HG03196 (cell line): ENCODE measurements around the gene PARD3B.

ENCODE experiments used
- ATAC-seq: cut with Tn5 transposase; IDR thresholded peaks from one replicate; pipeline ENCODE4 v1.9.1; 2021; ENCODE audit not compliant: unreplicated experiment

The PARD3B gene

GRCh38 chr2:204931562-204931961, 386.3 kb downstream of the PARD3B start:
- ATAC-seq: no peak

GRCh38 chr2:204933735-204934374, 388.6 kb downstream of the PARD3B start:
- ATAC-seq: no peak

GRCh38 chr2:204944927-204945326, 399.7 kb downstream of the PARD3B start:
- no peak for ATAC-seq

GRCh38 chr2:204945376-204945775, 400.1 kb downstream of the PARD3B start:
- ATAC-seq: no peak

GRCh38 chr2:204946892-204947291, 401.6 kb downstream of the PARD3B start:
- ATAC-seq: no peak

GRCh38 chr2:204947405-204947804, 402.1 kb downstream of the PARD3B start:
- no peak for ATAC-seq

GRCh38 chr2:204948024-204948763, 402.9 kb downstream of the PARD3B start:
- ATAC-seq: no peak

GRCh38 chr2:204948822-204949221, 403.5 kb downstream of the PARD3B start:
- no peak for ATAC-seq

GRCh38 chr2:204950695-204951346, 405.5 kb downstream of the PARD3B start:
- no peak for ATAC-seq

GRCh38 chr2:204958371-204958770, 413.1 kb downstream of the PARD3B start:
- no peak for ATAC-seq

- no peak for ATAC-seq
Measured at GRCh38 chr2:204964414-204964813, 419.1 kb downstream of the PARD3B start.

- ATAC-seq: no peak
Measured at GRCh38 chr2:204966245-204966644, 421.0 kb downstream of the PARD3B start.

GRCh38 chr2:204967199-204967960, 422.1 kb downstream of the PARD3B start:
- no peak for ATAC-seq

GRCh38 chr2:204971206-204971907, 426.1 kb downstream of the PARD3B start:
- no peak for ATAC-seq

GRCh38 chr2:204972161-204972560, 426.9 kb downstream of the PARD3B start:
- ATAC-seq: no peak

- ATAC-seq: no peak
Measured at GRCh38 chr2:204972606-204973336, 427.5 kb downstream of the PARD3B start.

- ATAC-seq: no peak
Measured at GRCh38 chr2:204973616-204974015, 428.3 kb downstream of the PARD3B start.

- no peak for ATAC-seq
Measured at GRCh38 chr2:204974487-204974886, 429.2 kb downstream of the PARD3B start.

- no peak for ATAC-seq
Measured at GRCh38 chr2:204977914-204978313, 432.6 kb downstream of the PARD3B start.

- ATAC-seq: no peak
Measured at GRCh38 chr2:204982303-204982702, 437.0 kb downstream of the PARD3B start.
